Keratinocyte (primary cell): ENCODE measurements around the gene FRMD1. TPM values are rescaled to one million over a fixed set of nuclear protein-coding genes. Genes with fewer than 3 reads are reported as not detected.

ENCODE experiments used
- DNase-seq: peaks from one replicate; pipeline ENCODE4 v3.0.0-alpha.2; 2011; ENCODE audit warnings: low read depth, missing footprints, low spot score
- FAIRE-seq: peaks from 2 replicates; lab custom pipeline; 2011; peaks lifted over from hg19 to GRCh38; lab: Jason Lieb, UNC
- H2AFZ ChIP-seq: 2 replicates; pipeline ENCODE4 v1.6.0; 2012; ENCODE audit warnings: low read length, control low read depth, inconsistent platforms; ENCODE audit not compliant: control insufficient read depth
- H3K27ac ChIP-seq: 2 replicates; pipeline ENCODE4 v1.5.1; 2011; ENCODE audit warnings: low read length; ENCODE audit not compliant: control insufficient read depth, insufficient read depth
- H3K27me3 ChIP-seq: 3 replicates; pipeline ENCODE4 v1.6.0; 2011; ENCODE audit warnings: low read length; ENCODE audit not compliant: control insufficient read depth, insufficient read depth; ENCODE audit errors: extremely low read depth
- H3K36me3 ChIP-seq, 2 experiments: 2 replicates in 1 of 2; 3 replicates in 1 of 2; pipeline ENCODE4 v1.5.1; 2011; ENCODE audit warnings: low read length in 2 of 2, mild to moderate bottlenecking in 1 of 2; ENCODE audit not compliant: control insufficient read depth in 2 of 2, insufficient read depth in 2 of 2; ENCODE audit errors: extremely low read depth in 1 of 2
- H3K4me1 ChIP-seq: 3 replicates; pipeline ENCODE4 v1.5.1; 2011; ENCODE audit warnings: low read length; ENCODE audit not compliant: control insufficient read depth, insufficient read depth; ENCODE audit errors: extremely low read depth
- H3K4me2 ChIP-seq: 3 replicates; pipeline ENCODE4 v1.6.0; 2011; ENCODE audit warnings: low read depth, low read length; ENCODE audit not compliant: control insufficient read depth, insufficient read depth; ENCODE audit errors: extremely low read depth
- H3K4me3 ChIP-seq, 3 experiments: fragments of 200-600 bp in 1 of 3; sonication (generic) in 1 of 3; 2 replicates in 2 of 3; 3 replicates in 1 of 3; pipeline ENCODE4 v1.5.1; 2011 to 2016; ENCODE audit warnings: low read length in 3 of 3, mild to moderate bottlenecking in 3 of 3, control low read depth in 2 of 3, inconsistent platforms in 1 of 3, low read depth in 1 of 3, mixed read lengths in 1 of 3, mixed run types in 1 of 3, moderate library complexity in 1 of 3; ENCODE audit not compliant: control insufficient read depth in 2 of 3, insufficient read depth in 2 of 3; ENCODE audit errors: extremely low read depth in 1 of 3
- H3K79me2 ChIP-seq: 2 replicates; pipeline ENCODE4 v1.6.0; 2012; ENCODE audit warnings: low read length; ENCODE audit not compliant: control insufficient read depth, insufficient read depth
- H3K9ac ChIP-seq: 3 replicates; pipeline ENCODE4 v1.6.0; 2011; ENCODE audit warnings: low read length; ENCODE audit not compliant: control insufficient read depth, insufficient read depth; ENCODE audit errors: extremely low read depth
- H3K9me1 ChIP-seq: 3 replicates; pipeline ENCODE4 v1.6.0; 2011; ENCODE audit warnings: low read length; ENCODE audit not compliant: control insufficient read depth, insufficient read depth; ENCODE audit errors: extremely low read depth
- H3K9me3 ChIP-seq: 2 replicates; pipeline ENCODE4 v1.5.1; 2012; ENCODE audit warnings: low read depth, low read length; ENCODE audit not compliant: control insufficient read depth
- H4K20me1 ChIP-seq: 3 replicates; pipeline ENCODE4 v1.6.0; 2011; ENCODE audit warnings: low read length; ENCODE audit not compliant: control insufficient read depth, insufficient read depth; ENCODE audit errors: extremely low read depth
- EZH2 ChIP-seq: IDR thresholded peaks from one replicate; pipeline ENCODE4 v1.6.1; 2012; ENCODE audit warnings: inconsistent platforms, mild to moderate bottlenecking, low read length, moderate library complexity
- dilution Hi-C: fragments of 300-500 bp; cut with MboI; formaldehyde crosslinking; loops from one replicate; pipeline ENCODE4 v1.7.0; 2020; ENCODE audit warnings: low sequenced_read_pairs; ENCODE audit not compliant: extremely low pct_ligation_motif_present
- polyA plus RNA-seq, 5 experiments: library from polyadenylated mRNA; depleted of rRNA in 3 of 5; stranded (reverse) in 3 of 5; stranded (forward) in 1 of 5; unstranded in 1 of 5; fragments of >200 nt; gene quantifications; 1 replicate in 1 of 5; 2 replicates in 3 of 5; 3 replicates in 1 of 5; pipeline versions ENCODE4 v1.2.1 to v1.2.3, GENCODE V29; 2011 to 2012; ENCODE audit warnings: missing spikeins in 2 of 5, low read depth in 1 of 5, low replicate concordance in 1 of 5
- TF ChIP-seq, protein P1 (sequence below), 3 experiments: IDR thresholded peaks in 1 of 3; conservative IDR thresholded peaks in 1 of 3; optimal IDR thresholded peaks in 1 of 3; 2 replicates in 2 of 3; 3 replicates in 1 of 3; pipeline versions ENCODE3 to v1.5.1; 2011; ENCODE audit warnings: low read length in 3 of 3, mild to moderate bottlenecking in 3 of 3, moderate library complexity in 2 of 3, control low read depth in 1 of 3, inconsistent platforms in 1 of 3; ENCODE audit not compliant: insufficient read depth in 2 of 3; ENCODE audit errors: extremely low read depth in 1 of 3

Gene FRMD1
- polyA plus RNA-seq, 1 donor (not counting 4 experiments of a cell fraction or from before 2014, with no cell fraction given): not detected

- FAIRE-seq (no peak), DNase-seq (no peak)
- no peaks in the 10 kb centered on the region for H3K4me1 ChIP-seq
- dilution Hi-C loops: no loop called here
- H4K20me1 ChIP-seq: no peaks in the 10 kb centered on the region
- peaks cover 1% of the 10 kb centered on the region for H3K9me3 ChIP-seq
- no peak overlapping the region for H2AFZ ChIP-seq
- H3K4me2 ChIP-seq: no peak overlapping the region
- no peak overlapping the region for H3K4me3 ChIP-seq
- H3K79me2 ChIP-seq: no peaks in the 10 kb centered on the region
- peaks cover 4% of the 10 kb centered on the region for H3K27me3 ChIP-seq
- H3K9me1 ChIP-seq: no peaks in the 10 kb centered on the region
- H3K36me3 ChIP-seq: no peaks in the 10 kb centered on the region
- TF ChIP-seq EZH2: no peak
- TF ChIP-seq, protein P1, sequence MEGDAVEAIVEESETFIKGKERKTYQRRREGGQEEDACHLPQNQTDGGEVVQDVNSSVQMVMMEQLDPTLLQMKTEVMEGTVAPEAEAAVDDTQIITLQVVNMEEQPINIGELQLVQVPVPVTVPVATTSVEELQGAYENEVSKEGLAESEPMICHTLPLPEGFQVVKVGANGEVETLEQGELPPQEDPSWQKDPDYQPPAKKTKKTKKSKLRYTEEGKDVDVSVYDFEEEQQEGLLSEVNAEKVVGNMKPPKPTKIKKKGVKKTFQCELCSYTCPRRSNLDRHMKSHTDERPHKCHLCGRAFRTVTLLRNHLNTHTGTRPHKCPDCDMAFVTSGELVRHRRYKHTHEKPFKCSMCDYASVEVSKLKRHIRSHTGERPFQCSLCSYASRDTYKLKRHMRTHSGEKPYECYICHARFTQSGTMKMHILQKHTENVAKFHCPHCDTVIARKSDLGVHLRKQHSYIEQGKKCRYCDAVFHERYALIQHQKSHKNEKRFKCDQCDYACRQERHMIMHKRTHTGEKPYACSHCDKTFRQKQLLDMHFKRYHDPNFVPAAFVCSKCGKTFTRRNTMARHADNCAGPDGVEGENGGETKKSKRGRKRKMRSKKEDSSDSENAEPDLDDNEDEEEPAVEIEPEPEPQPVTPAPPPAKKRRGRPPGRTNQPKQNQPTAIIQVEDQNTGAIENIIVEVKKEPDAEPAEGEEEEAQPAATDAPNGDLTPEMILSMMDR (optimal IDR thresholded peaks at IDR 0.05 in 1 of 3, IDR thresholded peaks at IDR 0.05 in 1 of 3, conservative IDR thresholded peaks at IDR 0.05 in 1 of 3; ENCODE audit: extremely low read depth in 1 of 3, insufficient read depth in 2 of 3, low read length in 3 of 3): no peak
- no peak overlapping the region for H3K9ac ChIP-seq
- no peak overlapping the region for H3K27ac ChIP-seq
These were observed 45.1 kb upstream of the FRMD1 start for GRCh38 chr6:168124158-168124557.

DNA sequence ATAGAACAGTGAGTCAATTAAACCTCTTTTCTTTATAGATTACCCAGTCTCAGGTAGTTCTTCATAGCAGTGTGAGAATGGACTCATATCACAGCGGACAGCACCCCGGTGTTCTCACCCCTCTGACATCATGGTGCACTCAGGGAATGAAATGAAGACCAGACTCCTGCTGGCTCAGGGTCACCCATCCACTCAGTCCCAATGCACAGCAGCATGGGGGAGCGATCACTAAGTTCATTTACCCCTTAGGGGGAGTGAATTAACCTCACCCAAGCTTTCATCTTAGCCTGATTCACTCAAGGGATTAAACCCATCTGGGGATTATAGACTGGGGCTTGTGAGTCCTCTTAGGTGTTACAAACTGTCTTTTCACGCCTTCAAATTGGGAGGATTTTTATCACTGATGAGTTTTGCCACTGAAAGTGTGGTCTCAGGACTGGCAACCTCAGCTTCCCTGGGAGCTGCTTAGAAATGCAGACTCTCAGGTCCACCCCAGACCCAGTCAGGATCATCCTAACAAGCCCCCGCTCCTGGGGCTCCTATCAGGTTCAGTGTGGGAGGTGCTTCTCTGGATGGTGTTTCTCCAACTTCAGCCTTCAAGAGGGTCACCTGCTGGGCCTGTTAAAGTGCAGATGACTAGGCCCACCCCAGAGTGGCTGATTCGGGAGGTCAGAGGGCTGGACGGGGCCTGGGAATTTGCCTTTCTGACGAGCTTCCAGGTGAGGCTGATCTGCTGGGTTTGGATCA lies 44.3 kb upstream of the FRMD1 start:
- no peak overlapping the region for H2AFZ ChIP-seq
- H3K9me1 ChIP-seq: no peaks in the 10 kb centered on the region
- no peak for TF ChIP-seq EZH2
- TF ChIP-seq, protein P1 (optimal IDR thresholded peaks at IDR 0.05 in 1 of 3, IDR thresholded peaks at IDR 0.05 in 1 of 3, conservative IDR thresholded peaks at IDR 0.05 in 1 of 3; ENCODE audit: extremely low read depth in 1 of 3, insufficient read depth in 2 of 3, low read length in 3 of 3): no peak
- no peak overlapping the region for H3K4me3 ChIP-seq
- peaks cover 1% of the 10 kb centered on the region for H3K9me3 ChIP-seq
- no peaks in the 10 kb centered on the region for H3K4me1 ChIP-seq
- DNase-seq (no peak), FAIRE-seq (no peak)
- H3K27ac ChIP-seq: no peak overlapping the region
- H3K9ac ChIP-seq: no peak overlapping the region
- H3K79me2 ChIP-seq: no peaks in the 10 kb centered on the region
- peaks cover 4% of the 10 kb centered on the region for H3K27me3 ChIP-seq
- dilution Hi-C loops: no loop called here
- no peaks in the 10 kb centered on the region for H4K20me1 ChIP-seq
- H3K36me3 ChIP-seq: no peaks in the 10 kb centered on the region
- no peak overlapping the region for H3K4me2 ChIP-seq
